OCI-LY1 (cell line): ENCODE results near the gene FYTTD1.

ENCODE experiments used
- CTCF ChIP-seq: fragments of 200-600 bp; sonication (generic), shearing (Covaris generic); IDR thresholded peaks from 2 replicates; pipeline ENCODE4 v1.5.1; 2017; ENCODE audit warnings: mild to moderate bottlenecking, antibody characterized with exemption, low read length, moderate library complexity, mixed read lengths
- EZH2 ChIP-seq: fragments of 200-600 bp; sonication (generic), shearing (Covaris generic); IDR thresholded peaks from 2 replicates; pipeline ENCODE4 v1.8.0; 2017; ENCODE audit warnings: borderline replicate concordance, mixed run types, mild to moderate bottlenecking, antibody characterized with exemption, low read length, moderate library complexity, mixed read lengths

- TF ChIP-seq CTCF (no peak), EZH2 (no peak)
Observed at GRCh38 chr3:197791892-197792647, 42.4 kb downstream of the FYTTD1 start.
